CD4-positive, alpha-beta memory T cell (primary cell): ENCODE measurements around the gene SRPX2. TPM values are rescaled to one million over a fixed set of nuclear protein-coding genes. Genes with fewer than 3 reads are reported as not detected.

Source experiments
- CTCF ChIA-PET: fragments of 350-600 bp; sonication (Branson Sonifier 250); formaldehyde crosslinking; loops from one replicate; lab custom pipeline; 2021; ENCODE audit warnings: inconsistent platforms; ENCODE audit not compliant: partially characterized antibody; lab: Charles Lee
- POLR2A ChIA-PET: fragments of 350-600 bp; sonication (Branson Sonifier 250); formaldehyde crosslinking; loops from one replicate; lab custom pipeline; 2021; ENCODE audit not compliant: partially characterized antibody; lab: Charles Lee
- DNase-seq, 5 donors: peaks; one replicate each; pipeline versions ENCODE4 v3.0.0 to v3.0.0-alpha.2; 2020 to 2022; ENCODE audit warnings: mixed read lengths in 1 of 5
- H3K27ac ChIP-seq: one replicate; pipeline ENCODE4 v1.7.0; 2013; ENCODE audit warnings: low read depth, low read length
- H3K27me3 ChIP-seq: 2 replicates; pipeline ENCODE4 v1.7.0; 2013; ENCODE audit warnings: mild to moderate bottlenecking, low read length, moderate library complexity; ENCODE audit not compliant: insufficient read depth
- H3K36me3 ChIP-seq: 2 replicates; pipeline ENCODE4 v1.7.0; 2013; ENCODE audit warnings: mild to moderate bottlenecking, low read length, moderate library complexity; ENCODE audit not compliant: insufficient read depth
- H3K4me1 ChIP-seq: 2 replicates; pipeline ENCODE4 v1.7.0; 2013; ENCODE audit warnings: mild to moderate bottlenecking, low read length, moderate library complexity; ENCODE audit not compliant: insufficient read depth
- H3K4me3 ChIP-seq, 2 donors: one replicate each; pipeline ENCODE4 v1.7.0; 2013; ENCODE audit warnings: low read length in 2 of 2, mild to moderate bottlenecking in 1 of 2
- H3K9me3 ChIP-seq, 2 donors: one replicate each; pipeline ENCODE4 v1.7.0; 2013; ENCODE audit warnings: low read length in 2 of 2, control low read depth in 1 of 2; ENCODE audit not compliant: control insufficient read depth in 1 of 2
- H3K27ac Mint-ChIP-seq, 7 donors: one replicate each; pipeline ENCODE4 v1.8.0; 2020 to 2021; ENCODE audit warnings: mixed read lengths in 7 of 7, mild to moderate bottlenecking in 6 of 7, inconsistent platforms in 3 of 7, moderate library complexity in 3 of 7
- H3K27me3 Mint-ChIP-seq, 2 donors: one replicate each; pipeline ENCODE4 v1.8.0; 2020 to 2021; ENCODE audit warnings: mixed read lengths in 2 of 2
- H3K36me3 Mint-ChIP-seq, 2 donors: one replicate each; pipeline ENCODE4 v1.8.0; 2020 to 2021; ENCODE audit warnings: mixed read lengths in 2 of 2, inconsistent platforms in 1 of 2, mild to moderate bottlenecking in 1 of 2
- H3K4me1 Mint-ChIP-seq, 4 donors: one replicate each; pipeline ENCODE4 v1.8.0; 2020 to 2021; ENCODE audit warnings: mixed read lengths in 4 of 4, mild to moderate bottlenecking in 1 of 4
- H3K4me3 Mint-ChIP-seq, 8 donors: one replicate each; pipeline ENCODE4 v1.8.0; 2020 to 2021; ENCODE audit warnings: mixed read lengths in 8 of 8, mild to moderate bottlenecking in 7 of 8, moderate library complexity in 6 of 8, inconsistent platforms in 3 of 8
- H3K9me3 Mint-ChIP-seq, 8 donors: one replicate each; pipeline ENCODE4 v1.8.0; 2020 to 2021; ENCODE audit warnings: mixed read lengths in 8 of 8, mild to moderate bottlenecking in 5 of 8, inconsistent platforms in 3 of 8, moderate library complexity in 1 of 8
- intact Hi-C: fragments of 100-400 bp; cut with micrococcal nuclease; formaldehyde crosslinking; loops from one replicate; pipeline ENCODE4 v1.15.1; 2023
- polyA plus RNA-seq, 2 donors: library from polyadenylated mRNA; unstranded; fragments of 300-500 nt; fragmentation: Illumina TruSeq; gene quantifications; one replicate each; pipeline ENCODE4 v1.2.3, GENCODE V29; 2021
- total RNA-seq, 2 experiments: library from RNA; stranded (reverse); gene quantifications; one replicate each; pipeline ENCODE4 v1.2.3, GENCODE V29; 2021

The SRPX2 gene
- total and polyA plus RNA-seq, 4 experiments from 2014 or later: not detected

DNA sequence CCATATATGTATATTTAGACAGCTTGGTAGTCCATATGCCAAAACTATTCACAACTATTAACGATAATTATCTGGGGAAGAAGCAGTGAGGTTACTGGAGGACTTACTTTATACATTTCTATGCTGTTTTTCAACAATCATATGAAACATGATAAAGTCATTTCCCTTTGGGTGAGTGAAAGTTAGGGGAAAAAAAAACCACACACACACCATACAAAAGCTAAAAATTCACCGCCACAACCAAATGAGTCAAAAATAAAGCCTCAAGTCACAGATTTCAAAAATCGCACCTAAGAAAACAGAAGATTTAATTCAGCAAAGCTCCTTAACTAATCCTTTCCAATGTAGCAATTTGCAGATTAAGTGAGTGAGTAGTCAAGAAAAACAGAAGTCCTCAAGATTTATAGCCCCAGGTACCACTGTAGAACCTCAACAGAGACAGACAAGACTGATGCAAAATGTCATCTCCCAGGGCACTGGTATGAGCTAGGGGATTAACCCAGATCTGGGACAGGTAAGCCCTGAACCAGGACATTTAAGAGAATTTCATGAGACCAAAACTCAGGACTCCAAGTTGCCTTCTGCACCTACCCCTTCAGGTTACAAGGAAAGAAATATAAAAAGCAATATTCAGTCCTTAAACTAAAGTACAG, 52.8 kb downstream of the SRPX2 start:
- ChIA-PET CTCF (no interaction called here), POLR2A (no interaction called here)
- no peak overlapping the region for H3K27ac Mint-ChIP-seq
- no peak for DNase-seq
- H3K27me3 Mint-ChIP-seq: peaks cover 10 to 16% of the 10 kb centered on the region in 2 donors
- peaks cover 0 to 1% (median 0%) of the 10 kb centered on the region in 8 donors for H3K9me3 Mint-ChIP-seq
- H3K4me3 Mint-ChIP-seq: no peak overlapping the region
- Histone ChIP-seq H3K27ac (no peak overlapping the region), H3K4me1 (no peaks in the 10 kb centered on the region), H3K4me3 (no peak overlapping the region), H3K27me3 (no peaks in the 10 kb centered on the region), H3K9me3 (no peaks in the 10 kb centered on the region), H3K36me3 (no peaks in the 10 kb centered on the region)
- H3K4me1 Mint-ChIP-seq: peaks cover 0 to 1% (median 0%) of the 10 kb centered on the region in 4 donors
- no peaks in the 10 kb centered on the region for H3K36me3 Mint-ChIP-seq
- intact Hi-C loops: no loop called here

DNA sequence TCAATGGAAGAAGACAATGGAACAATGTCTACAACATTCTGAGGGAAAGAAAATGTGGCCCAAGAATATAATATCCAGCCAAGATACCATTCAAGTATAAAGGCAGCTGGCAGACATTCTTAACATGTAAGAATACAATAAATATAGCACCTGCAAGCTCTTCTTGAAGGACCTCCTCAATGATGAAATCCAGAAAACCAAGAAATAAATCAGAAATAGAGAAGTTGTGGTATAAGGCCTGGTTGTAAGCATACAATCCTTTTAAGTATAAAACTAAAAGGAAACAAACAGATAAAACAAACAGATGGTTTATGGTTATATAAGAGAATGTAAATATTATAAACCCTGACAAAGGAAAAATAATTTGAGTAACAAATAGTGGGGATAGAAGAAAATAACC, 54.6 kb downstream of the SRPX2 start:
- peaks cover 5 to 9% of the 10 kb centered on the region in 2 donors for H3K27me3 Mint-ChIP-seq
- CTCF ChIA-PET: no interaction called here

DNA sequence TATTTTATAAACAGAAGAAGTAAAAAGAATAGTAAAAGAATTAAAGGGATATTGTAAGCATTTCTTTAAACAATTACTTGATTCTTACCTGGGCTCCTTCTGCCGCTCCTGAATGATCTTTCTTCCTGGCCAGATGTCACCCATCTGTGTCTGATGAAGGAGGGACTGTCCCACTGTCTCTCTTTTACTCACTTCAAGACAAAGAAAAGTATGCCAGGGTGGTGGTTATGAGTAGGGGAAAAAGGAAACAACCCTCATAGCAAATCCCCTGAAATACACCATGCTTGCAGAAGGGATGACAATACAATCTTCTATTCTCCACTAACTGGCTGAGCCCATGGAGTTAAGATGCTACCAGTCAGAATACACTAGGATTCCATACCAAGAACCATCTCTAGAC, 56.8 kb downstream of the SRPX2 start:
- no peaks in the 10 kb centered on the region for H3K4me1 Mint-ChIP-seq
- Histone ChIP-seq H3K4me3 (no peak overlapping the region), H3K27ac (no peak overlapping the region), H3K9me3 (no peaks in the 10 kb centered on the region), H3K27me3 (no peaks in the 10 kb centered on the region), H3K36me3 (no peaks in the 10 kb centered on the region), H3K4me1 (no peaks in the 10 kb centered on the region)
- intact Hi-C loops: no loop called here
- DNase-seq: no peak
- H3K27me3 Mint-ChIP-seq: peaks cover 3 to 5% of the 10 kb centered on the region in 2 donors
- no peak overlapping the region for H3K4me3 Mint-ChIP-seq
- H3K27ac Mint-ChIP-seq: no peak overlapping the region
- no peaks in the 10 kb centered on the region for H3K36me3 Mint-ChIP-seq
- H3K9me3 Mint-ChIP-seq: peaks cover 0 to 1% (median 0%) of the 10 kb centered on the region in 8 donors
- ChIA-PET CTCF (interaction anchor here (1.1 kb wide), 1 partner anchor 16 kb away, joined by 3 read pairs; no protein-coding TSS in a partner anchor), POLR2A (no interaction called here)

More for the DNA sequence above, 54.6 kb downstream of the SRPX2 start:
- no peaks in the 10 kb centered on the region for H3K36me3 Mint-ChIP-seq
- H3K27ac Mint-ChIP-seq: no peak overlapping the region
- H3K9me3 Mint-ChIP-seq: peaks cover 0 to 1% (median 0%) of the 10 kb centered on the region in 8 donors
- DNase-seq: no peak
- no peaks in the 10 kb centered on the region for H3K27me3 ChIP-seq
- POLR2A ChIA-PET: no interaction called here
- H3K9me3 ChIP-seq: no peaks in the 10 kb centered on the region
- intact Hi-C loops: no loop called here
- no peak overlapping the region for H3K27ac ChIP-seq
- no peaks in the 10 kb centered on the region for H3K4me1 ChIP-seq
- H3K4me3 ChIP-seq: no peak overlapping the region
- H3K4me1 Mint-ChIP-seq: no peaks in the 10 kb centered on the region
- no peaks in the 10 kb centered on the region for H3K36me3 ChIP-seq
- no peak overlapping the region for H3K4me3 Mint-ChIP-seq

DNA sequence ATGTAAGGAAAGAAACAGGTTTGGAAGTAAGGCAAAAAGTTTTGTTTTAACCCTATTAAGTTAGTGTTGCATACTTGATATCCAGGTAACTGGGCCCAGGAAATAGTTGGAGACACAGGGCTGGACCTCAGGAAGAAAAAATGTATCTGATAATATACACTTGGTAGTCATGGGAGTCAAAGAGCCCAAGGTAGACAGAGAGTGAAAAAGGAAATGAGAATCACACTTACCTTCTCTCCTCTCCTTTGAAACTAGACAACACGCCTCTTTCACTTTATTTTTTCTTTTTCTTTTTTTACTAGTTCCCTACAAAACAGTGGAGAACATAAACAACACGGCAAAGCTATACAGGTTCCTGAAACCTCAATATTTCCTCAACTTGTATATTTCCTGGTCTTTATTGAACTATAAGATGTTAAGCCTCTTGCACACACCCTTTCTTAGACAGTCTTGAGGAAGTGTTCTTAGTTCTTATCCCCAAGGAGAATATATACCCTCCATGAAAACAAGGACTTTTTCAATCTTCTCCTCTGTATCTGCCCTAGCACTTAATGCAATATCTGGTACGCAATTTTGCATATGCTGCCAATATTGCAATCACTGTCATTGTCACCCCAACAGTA, 60.7 kb downstream of the SRPX2 start:
- no peaks in the 10 kb centered on the region for H3K36me3 Mint-ChIP-seq
- CTCF ChIA-PET: no interaction called here
- H3K4me3 Mint-ChIP-seq: no peak overlapping the region
- H3K9me3 Mint-ChIP-seq: peaks cover 0 to 1% (median 0%) of the 10 kb centered on the region in 8 donors
- Histone ChIP-seq H3K27ac (no peak overlapping the region), H3K4me3 (no peak overlapping the region), H3K36me3 (no peaks in the 10 kb centered on the region), H3K4me1 (no peaks in the 10 kb centered on the region), H3K27me3 (no peaks in the 10 kb centered on the region), H3K9me3 (no peaks in the 10 kb centered on the region)
- intact Hi-C loops: no loop called here
- H3K27me3 Mint-ChIP-seq: peaks cover 7% of the 10 kb centered on the region in 2 donors
- no peak overlapping the region for H3K27ac Mint-ChIP-seq
- POLR2A ChIA-PET: no interaction called here
- no peaks in the 10 kb centered on the region for H3K4me1 Mint-ChIP-seq
- no peak for DNase-seq

DNA sequence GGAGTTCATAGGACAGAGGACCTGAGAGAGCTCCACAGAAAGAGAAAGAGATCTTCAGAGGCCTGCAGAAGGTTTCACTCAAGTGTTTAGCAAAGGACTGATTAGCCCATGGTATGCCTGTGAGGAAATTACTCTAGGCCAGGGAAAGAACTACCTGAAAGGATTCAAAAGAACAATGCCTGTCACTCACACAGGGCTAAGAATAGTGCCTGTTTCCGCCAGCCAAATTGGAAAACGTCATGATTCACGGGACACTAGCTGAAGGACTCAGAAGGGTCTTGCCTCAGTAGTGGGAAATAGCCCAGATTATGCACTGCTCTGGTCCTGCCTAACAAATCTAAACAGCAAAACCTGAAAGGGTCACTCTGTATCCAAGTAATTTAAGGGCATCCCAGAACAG, 66.8 kb downstream of the SRPX2 start:
- Histone ChIP-seq H3K4me3 (no peak overlapping the region), H3K27me3 (no peaks in the 10 kb centered on the region), H3K9me3 (no peaks in the 10 kb centered on the region), H3K27ac (no peak overlapping the region), H3K4me1 (no peaks in the 10 kb centered on the region), H3K36me3 (no peaks in the 10 kb centered on the region)
- CTCF ChIA-PET: no interaction called here
- no peak overlapping the region for H3K27ac Mint-ChIP-seq
- H3K36me3 Mint-ChIP-seq: no peaks in the 10 kb centered on the region
- DNase-seq: no peak
- POLR2A ChIA-PET: no interaction called here
- intact Hi-C loops: no loop called here
- no peak overlapping the region for H3K4me3 Mint-ChIP-seq
- H3K27me3 Mint-ChIP-seq: peaks cover 4 to 6% of the 10 kb centered on the region in 2 donors
- H3K4me1 Mint-ChIP-seq: no peaks in the 10 kb centered on the region
- no peaks in the 10 kb centered on the region for H3K9me3 Mint-ChIP-seq

DNA sequence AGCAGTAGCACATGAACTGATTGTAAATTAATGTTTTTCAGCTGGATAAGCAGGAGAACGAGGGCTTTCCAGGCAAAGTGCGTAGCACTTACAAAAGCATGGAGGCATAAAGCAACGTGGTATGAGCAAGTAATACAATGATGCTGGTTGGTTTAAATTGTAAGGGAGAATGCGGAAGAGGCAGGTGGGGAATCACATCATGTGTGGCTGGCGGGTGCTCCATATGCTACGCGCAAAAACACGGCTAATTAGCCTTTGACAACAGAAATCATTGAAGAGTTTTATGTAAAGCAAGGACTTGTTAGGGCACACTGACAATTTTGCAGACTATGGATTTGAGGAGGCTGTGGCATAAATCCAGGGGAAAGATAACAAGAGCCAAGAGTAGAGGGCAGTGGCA, 73.4 kb downstream of the SRPX2 start:
- no peaks in the 10 kb centered on the region for H3K36me3 ChIP-seq
- H3K4me3 ChIP-seq: no peak overlapping the region
- H3K27me3 Mint-ChIP-seq: no peaks in the 10 kb centered on the region
- H3K9me3 ChIP-seq: no peaks in the 10 kb centered on the region
- no peak for DNase-seq
- ChIA-PET POLR2A (no interaction called here), CTCF (no interaction called here)
- H3K27me3 ChIP-seq: no peaks in the 10 kb centered on the region
- H3K36me3 Mint-ChIP-seq: no peaks in the 10 kb centered on the region
- no peak overlapping the region for H3K4me3 Mint-ChIP-seq
- no peaks in the 10 kb centered on the region for H3K4me1 Mint-ChIP-seq
- intact Hi-C loops: no loop called here
- H3K27ac Mint-ChIP-seq: no peak overlapping the region
- no peaks in the 10 kb centered on the region for H3K4me1 ChIP-seq
- H3K9me3 Mint-ChIP-seq: peaks cover 0 to 3% (median 0%) of the 10 kb centered on the region in 8 donors
- no peak overlapping the region for H3K27ac ChIP-seq

DNA sequence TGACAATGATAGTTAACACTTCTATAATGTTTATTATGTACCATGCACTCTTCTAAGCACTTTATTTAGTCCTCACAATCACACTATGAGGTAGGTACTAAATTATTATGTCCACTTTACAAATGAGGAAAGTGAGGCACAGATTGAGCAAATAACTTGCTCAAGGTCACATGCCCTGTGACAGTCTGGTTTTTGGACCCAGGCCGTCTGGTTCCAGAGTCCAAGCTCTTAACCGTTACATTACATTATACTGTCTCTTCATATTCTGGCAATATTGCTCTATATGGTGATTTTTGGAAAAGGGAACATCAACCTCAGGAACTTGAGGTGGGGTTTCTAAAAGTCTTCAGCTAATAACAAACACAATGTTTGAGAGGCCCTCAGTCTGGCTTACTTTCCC, 75.1 kb downstream of the SRPX2 start:
- Mint-ChIP-seq H3K36me3 (no peaks in the 10 kb centered on the region), H3K4me1 (no peaks in the 10 kb centered on the region), H3K9me3 (peaks cover 0 to 3% (median 0%) of the 10 kb centered on the region in 8 donors), H3K4me3 (no peak overlapping the region), H3K27me3 (no peaks in the 10 kb centered on the region), H3K27ac (no peak overlapping the region)
- ChIA-PET CTCF (no interaction called here), POLR2A (no interaction called here)
- intact Hi-C loops: no loop called here
- no peak overlapping the region for H3K4me3 ChIP-seq
- H3K36me3 ChIP-seq: no peaks in the 10 kb centered on the region
- DNase-seq: no peak
- H3K27ac ChIP-seq: no peak overlapping the region
- H3K9me3 ChIP-seq: no peaks in the 10 kb centered on the region
- H3K4me1 ChIP-seq: no peaks in the 10 kb centered on the region
- H3K27me3 ChIP-seq: no peaks in the 10 kb centered on the region
